22Rv1 (cell line): ENCODE data around the gene TMEM255A.

Source experiments
- ZFX ChIP-seq: fragments of 450-650 bp; IDR thresholded peaks from 2 replicates; pipeline ENCODE4 v1.6.1; 2017; ENCODE audit warnings: antibody characterized with exemption, borderline replicate concordance
- TF ChIP-seq, protein P1 (sequence below): fragments of 450-650 bp; IDR thresholded peaks from 2 replicates; pipeline ENCODE4 v1.5.1; 2017; ENCODE audit warnings: mild to moderate bottlenecking

DNA sequence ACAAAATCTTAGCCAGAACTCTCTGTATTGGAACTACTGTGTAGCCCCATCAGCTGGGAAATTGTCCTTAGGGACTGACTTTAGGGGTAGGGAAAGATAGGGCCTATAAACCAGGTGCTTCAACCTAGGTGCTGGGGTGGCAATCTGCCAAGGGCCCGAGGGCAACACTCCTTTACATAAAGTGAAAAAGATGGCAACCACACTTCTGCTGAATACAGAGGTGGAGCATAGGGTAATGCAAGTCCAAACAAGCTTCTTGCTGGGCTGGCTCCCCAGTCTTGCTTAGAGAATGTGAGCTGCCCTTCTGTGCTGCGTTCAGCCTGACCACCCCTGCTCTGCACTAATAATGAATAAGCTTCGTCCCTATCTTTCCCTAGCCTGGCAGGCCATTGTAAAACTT lies 50.9 kb downstream of the TMEM255A start:
- TF ChIP-seq, protein P1, sequence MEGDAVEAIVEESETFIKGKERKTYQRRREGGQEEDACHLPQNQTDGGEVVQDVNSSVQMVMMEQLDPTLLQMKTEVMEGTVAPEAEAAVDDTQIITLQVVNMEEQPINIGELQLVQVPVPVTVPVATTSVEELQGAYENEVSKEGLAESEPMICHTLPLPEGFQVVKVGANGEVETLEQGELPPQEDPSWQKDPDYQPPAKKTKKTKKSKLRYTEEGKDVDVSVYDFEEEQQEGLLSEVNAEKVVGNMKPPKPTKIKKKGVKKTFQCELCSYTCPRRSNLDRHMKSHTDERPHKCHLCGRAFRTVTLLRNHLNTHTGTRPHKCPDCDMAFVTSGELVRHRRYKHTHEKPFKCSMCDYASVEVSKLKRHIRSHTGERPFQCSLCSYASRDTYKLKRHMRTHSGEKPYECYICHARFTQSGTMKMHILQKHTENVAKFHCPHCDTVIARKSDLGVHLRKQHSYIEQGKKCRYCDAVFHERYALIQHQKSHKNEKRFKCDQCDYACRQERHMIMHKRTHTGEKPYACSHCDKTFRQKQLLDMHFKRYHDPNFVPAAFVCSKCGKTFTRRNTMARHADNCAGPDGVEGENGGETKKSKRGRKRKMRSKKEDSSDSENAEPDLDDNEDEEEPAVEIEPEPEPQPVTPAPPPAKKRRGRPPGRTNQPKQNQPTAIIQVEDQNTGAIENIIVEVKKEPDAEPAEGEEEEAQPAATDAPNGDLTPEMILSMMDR: no peak
- no peak for TF ChIP-seq ZFX
